NCI-H2029 (cell line): ENCODE data around the gene TLR2.

Experiments used
- DNase-seq: peaks from one replicate; lab custom pipeline; 2025; lab: John Stamatoyannopoulos, UW

The TLR2 gene, protein sequence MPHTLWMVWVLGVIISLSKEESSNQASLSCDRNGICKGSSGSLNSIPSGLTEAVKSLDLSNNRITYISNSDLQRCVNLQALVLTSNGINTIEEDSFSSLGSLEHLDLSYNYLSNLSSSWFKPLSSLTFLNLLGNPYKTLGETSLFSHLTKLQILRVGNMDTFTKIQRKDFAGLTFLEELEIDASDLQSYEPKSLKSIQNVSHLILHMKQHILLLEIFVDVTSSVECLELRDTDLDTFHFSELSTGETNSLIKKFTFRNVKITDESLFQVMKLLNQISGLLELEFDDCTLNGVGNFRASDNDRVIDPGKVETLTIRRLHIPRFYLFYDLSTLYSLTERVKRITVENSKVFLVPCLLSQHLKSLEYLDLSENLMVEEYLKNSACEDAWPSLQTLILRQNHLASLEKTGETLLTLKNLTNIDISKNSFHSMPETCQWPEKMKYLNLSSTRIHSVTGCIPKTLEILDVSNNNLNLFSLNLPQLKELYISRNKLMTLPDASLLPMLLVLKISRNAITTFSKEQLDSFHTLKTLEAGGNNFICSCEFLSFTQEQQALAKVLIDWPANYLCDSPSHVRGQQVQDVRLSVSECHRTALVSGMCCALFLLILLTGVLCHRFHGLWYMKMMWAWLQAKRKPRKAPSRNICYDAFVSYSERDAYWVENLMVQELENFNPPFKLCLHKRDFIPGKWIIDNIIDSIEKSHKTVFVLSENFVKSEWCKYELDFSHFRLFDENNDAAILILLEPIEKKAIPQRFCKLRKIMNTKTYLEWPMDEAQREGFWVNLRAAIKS

GRCh38 chr4:153684182-153684970, at the start of gene TLR2:
Gene TLR2, plus strand, starts transcription at chr4:153684280. Its CDS starts 18,628 bp downstream, at chr4:153702908.
- peak; percentile 7 for DNase-seq

- no peak for DNase-seq
Measured at GRCh38 chr4:153634738-153635353, 49.2 kb upstream of the TLR2 start.

- no peak for DNase-seq
Measured at GRCh38 chr4:153635846-153636245, 48.2 kb upstream of the TLR2 start.

GRCh38 chr4:153637201-153637600, 46.9 kb upstream of the TLR2 start:
- DNase-seq: no peak

DNA sequence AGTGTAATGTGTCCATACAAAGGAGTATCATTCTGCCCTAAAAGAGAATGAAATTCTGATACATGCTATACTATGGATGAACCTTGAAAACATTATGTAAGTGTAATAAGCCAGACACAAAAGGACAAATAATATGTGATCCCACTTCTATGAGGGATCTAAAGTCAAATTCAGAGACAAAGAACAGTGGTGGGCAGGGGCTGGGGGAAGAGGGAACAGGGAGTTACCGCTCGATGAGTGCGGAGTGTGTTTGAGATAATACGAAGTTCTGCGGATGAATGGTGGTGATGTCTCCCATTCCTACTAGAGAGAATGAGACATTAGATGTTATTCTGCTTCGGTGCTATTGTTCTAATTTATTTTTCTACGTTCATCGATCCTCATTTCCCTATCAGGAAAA, 46.1 kb upstream of the TLR2 start:
- DNase-seq: no peak

GRCh38 chr4:153638999-153639398, 45.1 kb upstream of the TLR2 start:
- no peak for DNase-seq

- no peak for DNase-seq
Measured at GRCh38 chr4:153639833-153640802, 44.0 kb upstream of the TLR2 start.

GRCh38 chr4:153641532-153641931, 42.5 kb upstream of the TLR2 start:
- no peak for DNase-seq

DNA sequence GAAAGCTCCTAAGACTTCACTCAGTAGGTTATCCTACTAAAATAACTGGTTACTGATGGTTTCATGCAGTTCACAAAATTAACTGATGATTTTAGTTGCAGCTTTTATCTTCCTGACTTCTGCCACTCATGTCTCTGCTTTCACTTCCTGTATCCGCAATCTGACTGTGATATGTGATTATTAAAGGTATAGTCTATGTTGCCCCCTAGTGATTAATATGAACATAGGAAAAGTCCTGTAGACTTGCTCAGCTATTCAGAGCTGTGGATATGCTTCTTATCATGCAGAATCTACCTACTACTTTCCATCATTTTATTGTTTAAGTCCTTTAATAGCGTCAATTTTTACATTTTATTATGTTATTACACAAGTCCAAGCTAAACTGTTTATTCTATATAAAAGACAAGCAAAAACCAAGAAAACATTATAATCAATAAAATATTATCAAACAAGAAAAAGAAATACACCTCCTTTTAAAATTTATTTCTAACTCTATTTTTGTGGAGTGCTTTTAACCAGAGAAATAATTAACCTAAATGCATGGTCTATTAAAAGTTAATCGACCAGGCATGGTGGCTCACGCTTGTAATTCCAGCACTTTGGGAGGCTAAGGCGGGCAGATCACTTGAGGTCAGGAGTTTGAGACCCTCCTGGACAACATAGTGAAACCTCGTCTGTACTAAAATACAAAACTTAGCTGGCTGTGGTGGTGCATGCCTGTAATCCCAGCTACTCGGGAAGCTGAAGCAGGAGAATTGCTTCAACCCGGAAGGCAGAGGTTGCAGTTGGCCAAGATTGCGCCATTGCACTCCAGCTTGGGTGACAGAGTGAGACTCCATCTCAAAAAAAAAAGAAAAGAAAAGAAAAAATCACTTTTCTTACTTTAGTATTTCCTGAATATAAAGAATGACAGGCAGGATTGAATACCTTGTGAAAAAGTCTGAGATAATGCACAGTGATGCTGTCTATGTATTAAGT, 40.4 kb upstream of the TLR2 start:
- DNase-seq: peak; percentile 46

DNA sequence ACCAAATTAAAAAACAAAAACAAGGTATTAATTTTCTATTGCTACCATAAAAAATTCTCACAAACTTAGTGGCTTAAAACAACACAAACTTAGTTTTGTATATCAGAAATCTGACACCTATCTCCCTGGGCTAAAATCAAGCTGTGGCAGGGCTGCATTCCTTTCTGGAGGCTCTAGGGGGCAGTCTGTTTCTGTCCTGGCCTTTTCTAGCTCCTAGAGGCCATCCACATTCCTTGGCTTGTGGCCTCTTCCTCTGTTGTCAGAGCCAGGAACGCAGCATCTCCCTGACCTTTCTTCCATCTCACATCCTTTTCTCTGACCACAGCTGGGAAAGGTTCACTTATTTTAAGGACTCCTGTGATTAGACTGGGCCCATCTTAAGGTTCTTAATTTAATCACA, 38.9 kb upstream of the TLR2 start:
- no peak for DNase-seq

DNA sequence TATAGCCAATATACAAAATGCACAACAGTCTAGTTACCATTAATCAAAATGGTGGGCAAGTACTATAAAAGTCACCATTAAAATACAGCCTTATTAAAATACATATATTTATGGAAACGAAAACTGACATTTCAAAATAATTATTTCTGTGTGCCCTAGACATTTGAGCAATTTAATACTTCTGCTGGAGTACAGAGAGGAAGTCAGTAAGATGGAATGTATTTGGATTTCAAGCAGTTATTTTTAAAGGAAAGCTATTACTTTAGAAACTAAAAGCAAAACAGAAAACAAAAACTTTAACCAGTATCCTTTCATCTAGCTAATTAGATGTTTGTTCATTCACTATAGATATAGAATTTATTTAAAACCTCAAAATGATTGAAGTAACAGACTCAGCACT, 37.8 kb upstream of the TLR2 start:
- DNase-seq: no peak

DNA sequence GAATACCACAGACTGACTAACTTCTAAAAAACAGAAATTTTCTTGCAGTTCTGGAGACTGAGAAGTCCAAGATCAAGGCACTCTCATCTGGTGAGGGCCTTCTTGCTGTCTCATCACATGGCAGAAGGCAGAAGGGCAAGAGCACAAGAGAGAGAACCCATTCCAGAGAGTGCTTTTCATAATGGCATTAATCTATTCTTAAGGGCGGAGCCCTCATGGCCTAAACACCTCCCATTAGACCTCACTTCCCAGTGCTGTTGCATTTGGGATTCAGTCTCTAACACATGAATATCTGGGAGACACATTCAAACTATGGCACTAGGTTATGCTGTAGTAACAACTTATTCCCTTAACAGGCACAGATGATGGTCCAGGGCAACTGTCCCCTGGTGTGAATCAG, 37.1 kb upstream of the TLR2 start:
- no peak for DNase-seq

DNA sequence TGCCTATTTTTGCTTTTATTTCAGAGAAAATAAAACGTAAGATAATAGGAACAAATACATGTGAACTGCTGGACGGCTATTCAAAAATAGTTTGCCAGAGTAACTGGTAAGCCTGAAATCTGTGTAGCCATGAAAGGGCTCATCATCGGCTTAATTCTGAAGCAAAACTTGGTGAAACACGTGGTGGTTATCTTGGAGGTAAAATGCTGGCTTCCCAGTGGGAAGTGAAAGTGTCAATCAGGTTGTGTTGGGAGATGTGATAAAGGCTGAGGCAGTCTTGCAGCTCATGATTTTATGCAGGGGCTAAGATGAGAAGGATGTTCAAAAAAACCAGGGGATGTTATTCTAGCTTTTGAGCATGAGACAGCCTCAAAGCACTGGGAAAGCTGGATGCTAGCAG, 36.1 kb upstream of the TLR2 start:
- DNase-seq: no peak

GRCh38 chr4:153649572-153649991, 34.5 kb upstream of the TLR2 start:
- DNase-seq: no peak

- no peak for DNase-seq
Measured at GRCh38 chr4:153651116-153651515, 33.0 kb upstream of the TLR2 start.

DNA sequence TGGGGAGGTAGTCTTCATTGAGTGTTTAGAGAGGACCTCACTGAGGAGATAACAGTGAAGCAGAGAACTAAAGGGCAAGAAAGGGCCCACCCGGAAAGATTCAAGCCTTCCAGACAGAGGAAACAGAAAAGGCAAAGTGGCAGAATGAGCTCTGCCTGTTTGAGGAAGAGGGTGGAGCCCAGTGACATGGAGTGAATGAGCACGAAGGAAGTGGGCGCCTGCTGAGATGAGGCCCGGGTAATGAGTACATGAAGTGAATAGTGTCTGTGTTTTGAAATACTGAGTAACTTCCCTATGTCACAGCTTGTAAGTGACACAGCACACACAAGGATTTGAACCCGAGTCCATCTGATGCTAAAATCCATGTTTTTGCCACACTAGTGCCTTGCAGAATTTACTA, 32.5 kb upstream of the TLR2 start:
- no peak for DNase-seq

GRCh38 chr4:153652051-153652784, 31.9 kb upstream of the TLR2 start:
- no peak for DNase-seq

DNA sequence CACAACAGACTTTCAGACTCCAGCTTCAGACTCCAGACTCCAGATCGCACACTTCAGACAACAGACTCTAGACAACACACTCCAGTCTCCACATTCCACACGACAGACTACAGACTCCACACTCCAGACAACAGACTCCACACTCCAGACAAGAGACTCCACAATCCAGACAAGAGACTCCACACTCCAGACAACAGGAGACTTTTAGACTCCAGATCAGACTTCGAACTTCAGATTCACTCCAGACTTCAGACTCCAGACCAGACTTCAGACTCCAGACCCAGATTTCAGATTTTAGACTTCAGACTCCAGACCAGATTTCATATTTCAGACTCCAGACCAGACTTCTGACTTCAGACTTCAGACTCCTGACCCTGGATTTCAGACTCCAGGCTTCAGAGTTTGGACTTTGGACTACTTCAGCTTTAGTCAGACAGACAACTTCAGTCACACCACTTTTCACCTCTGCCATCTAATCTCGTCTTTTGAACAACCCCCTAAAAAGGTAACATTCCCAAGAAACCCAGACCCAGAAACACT, 29.0 kb upstream of the TLR2 start:
- no peak for DNase-seq

GRCh38 chr4:153655928-153656327, 28.2 kb upstream of the TLR2 start:
- no peak for DNase-seq
